ENCODE results near the gene TRIML2.
"Not testable (repeated sequence)": the region's sequence is repeated elsewhere in the genome, so short reads cannot be mapped to it uniquely, and the experiment has no call there.

The TRIML2 gene

DNA sequence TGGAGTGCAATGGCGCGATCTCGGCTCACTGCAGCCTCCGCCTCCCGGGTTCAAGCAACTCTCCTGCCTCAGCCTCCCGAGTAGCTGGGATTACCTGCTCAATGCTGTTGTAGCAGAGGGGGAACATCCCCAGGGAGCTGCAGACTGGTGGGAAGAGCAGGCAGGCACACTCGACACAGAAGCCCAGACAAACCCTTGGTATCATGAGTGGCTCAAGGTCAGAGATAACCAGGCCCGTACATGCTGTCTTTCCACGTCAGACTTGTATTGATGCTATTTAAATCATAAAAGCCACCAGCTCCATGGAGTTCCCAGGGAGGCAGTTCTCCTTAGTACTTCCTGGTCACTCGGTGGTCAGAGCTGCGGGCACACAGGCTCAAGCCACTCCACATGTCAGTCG lies 33.2 kb downstream of the TRIML2 start:
- ATAC-seq (replicated peaks) (no peak), DNase-seq (no peak)
- H3K9me3 Mint-ChIP-seq: peaks cover 0 to 3% of the 10 kb centered on the region in 2 donors
- H3K4me1 Mint-ChIP-seq (ENCODE audit: low read depth in 2 of 2): no peaks in the 10 kb centered on the region
- no peaks in the 10 kb centered on the region for H3K27me3 Mint-ChIP-seq
- H3K4me3 Mint-ChIP-seq: no peak overlapping the region
- peaks cover 3% of the 10 kb centered on the region for H3K36me3 Mint-ChIP-seq (ENCODE audit: insufficient read depth)
- no peak overlapping the region for H3K27ac Mint-ChIP-seq

DNA sequence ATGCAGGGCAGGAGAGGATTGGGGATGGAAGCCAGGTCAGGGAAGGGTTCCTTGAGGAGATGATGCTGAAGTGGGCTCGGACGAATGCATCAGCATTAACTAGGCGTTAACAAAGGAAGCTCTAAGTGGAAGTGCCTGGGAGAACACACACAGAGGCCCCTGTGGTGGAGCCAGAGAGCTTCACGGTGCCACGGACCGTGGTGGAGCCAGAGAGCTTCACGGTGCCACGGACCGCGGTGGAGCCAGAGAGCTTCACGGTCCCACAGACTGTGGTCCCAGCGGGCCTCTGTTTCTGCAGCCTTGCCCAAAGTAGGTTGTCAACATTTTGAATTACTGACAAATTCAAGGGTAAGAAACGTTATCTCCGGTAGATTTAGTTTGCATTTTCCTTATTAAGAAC lies 48.3 kb downstream of the TRIML2 start:
- no peaks in the 10 kb centered on the region for H3K36me3 Mint-ChIP-seq (ENCODE audit: insufficient read depth)
- peaks cover 2 to 7% of the 10 kb centered on the region in 2 donors for H3K9me3 Mint-ChIP-seq
- H3K27ac Mint-ChIP-seq: no peak overlapping the region
- no peak for ATAC-seq (replicated peaks)
- DNase-seq: no peak
- no peaks in the 10 kb centered on the region for H3K27me3 Mint-ChIP-seq
- H3K4me1 Mint-ChIP-seq (ENCODE audit: low read depth in 2 of 2): no peaks in the 10 kb centered on the region
- H3K4me3 Mint-ChIP-seq: no peak overlapping the region

DNA sequence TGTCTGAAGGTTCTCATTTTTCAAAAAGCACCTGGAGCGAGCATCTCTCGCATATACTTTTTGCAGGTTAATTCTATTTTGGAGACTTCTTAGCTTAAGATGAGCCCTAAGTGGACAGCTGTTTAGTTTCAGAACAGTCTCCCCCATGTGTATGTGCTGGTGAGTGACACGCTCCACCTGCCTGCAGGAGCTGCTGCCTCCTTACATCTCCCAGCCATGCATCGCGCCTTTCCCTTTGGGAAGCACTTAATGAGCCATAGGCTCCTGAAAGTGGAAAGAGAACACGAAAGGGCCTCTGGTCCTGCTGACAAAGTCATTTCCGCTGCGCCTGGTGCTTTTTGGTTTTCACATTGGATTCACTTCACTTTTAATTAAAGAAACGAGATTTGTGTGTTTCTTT lies 56.1 kb downstream of the TRIML2 start:
- Mint-ChIP-seq H3K4me1 (ENCODE audit: low read depth in 2 of 2) (no peaks in the 10 kb centered on the region), H3K4me3 (no peak overlapping the region), H3K9me3 (peaks cover 3 to 9% of the 10 kb centered on the region in 2 donors), H3K27me3 (no peaks in the 10 kb centered on the region), H3K36me3 (ENCODE audit: insufficient read depth) (no peaks in the 10 kb centered on the region), H3K27ac (no peak overlapping the region)
- ATAC-seq (replicated peaks): no peak
- no peak for DNase-seq

DNA sequence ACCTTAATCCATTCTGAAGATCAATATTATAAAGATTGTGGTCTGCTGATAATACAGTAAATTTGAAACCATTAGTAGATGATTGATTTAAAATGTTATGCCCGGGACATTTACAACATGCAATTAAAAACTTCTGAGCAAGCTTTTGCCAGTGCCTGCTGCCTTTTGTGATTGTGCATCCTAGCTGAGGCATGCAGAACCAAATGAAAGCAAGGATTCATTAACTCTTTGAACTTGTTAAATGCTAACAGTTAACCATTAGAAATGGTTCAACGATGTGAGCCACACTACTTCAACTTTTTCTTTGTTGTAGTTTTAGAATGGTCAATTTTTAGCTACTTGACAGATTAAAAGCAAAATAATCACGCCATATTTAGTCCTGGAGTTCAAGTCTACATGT lies 62.7 kb downstream of the TRIML2 start:
- peaks cover 0 to 2% of the 10 kb centered on the region in 2 donors for H3K9me3 Mint-ChIP-seq
- no peak overlapping the region for H3K27ac Mint-ChIP-seq
- no peak overlapping the region for H3K4me3 Mint-ChIP-seq
- H3K4me1 Mint-ChIP-seq (ENCODE audit: low read depth in 2 of 2): no peaks in the 10 kb centered on the region
- H3K36me3 Mint-ChIP-seq (ENCODE audit: insufficient read depth): peaks cover 4% of the 10 kb centered on the region
- H3K27me3 Mint-ChIP-seq: no peaks in the 10 kb centered on the region
- DNase-seq (no peak), ATAC-seq (replicated peaks) (no peak)

DNA sequence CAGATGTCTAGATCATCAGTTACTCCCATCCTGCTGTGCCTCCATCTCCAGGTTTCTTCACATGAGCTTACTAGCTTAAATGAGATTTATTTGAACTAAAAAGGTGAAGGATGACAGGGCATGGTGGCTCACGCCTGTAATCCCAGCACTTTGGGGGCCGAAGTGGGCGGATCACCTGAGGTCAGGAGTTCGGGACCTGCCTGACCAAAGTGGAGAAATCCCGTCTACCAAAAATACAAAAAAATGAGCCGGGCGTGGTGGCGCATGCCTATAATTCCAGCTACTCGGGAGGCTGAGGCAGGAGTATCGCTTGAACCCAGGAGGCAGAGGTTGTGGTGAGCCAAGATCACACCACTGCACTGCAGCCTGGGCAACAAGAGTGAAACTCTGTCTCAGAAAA lies 63.9 kb downstream of the TRIML2 start:
- DNase-seq; H3K4me3 Mint-ChIP-seq; H3K27ac Mint-ChIP-seq; H3K36me3 Mint-ChIP-seq (ENCODE audit: insufficient read depth); H3K4me1 Mint-ChIP-seq (ENCODE audit: low read depth in 2 of 2); H3K9me3 Mint-ChIP-seq; H3K27me3 Mint-ChIP-seq; ATAC-seq (replicated peaks): not testable (repeated sequence)

DNA sequence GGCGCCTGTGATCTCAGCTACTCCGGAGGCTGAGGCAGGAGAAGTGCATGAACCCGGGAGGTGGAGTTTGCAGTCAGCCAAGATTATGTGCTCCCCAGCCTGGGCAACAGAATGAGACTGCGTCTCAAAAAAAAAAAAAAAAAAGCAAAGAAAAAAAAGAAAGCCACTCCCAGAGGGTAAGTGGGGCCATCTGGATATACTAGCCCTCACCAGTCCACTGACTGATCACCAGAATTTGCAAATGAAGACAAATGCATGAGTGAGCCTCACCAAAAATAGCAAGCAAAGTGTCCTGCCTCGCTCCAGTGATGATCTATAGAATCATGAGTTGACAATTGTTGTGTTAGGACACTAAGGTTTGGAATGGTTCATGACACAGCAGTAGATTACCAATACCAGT lies 66.2 kb downstream of the TRIML2 start:
- Mint-ChIP-seq H3K9me3 (peaks cover 5 to 8% of the 10 kb centered on the region in 2 donors), H3K36me3 (ENCODE audit: insufficient read depth) (peaks cover 4% of the 10 kb centered on the region), H3K4me1 (ENCODE audit: low read depth in 2 of 2) (no peaks in the 10 kb centered on the region), H3K27ac (no peak overlapping the region), H3K27me3 (no peaks in the 10 kb centered on the region), H3K4me3 (no peak overlapping the region)
- ATAC-seq (replicated peaks) (no peak), DNase-seq (no peak)

DNA sequence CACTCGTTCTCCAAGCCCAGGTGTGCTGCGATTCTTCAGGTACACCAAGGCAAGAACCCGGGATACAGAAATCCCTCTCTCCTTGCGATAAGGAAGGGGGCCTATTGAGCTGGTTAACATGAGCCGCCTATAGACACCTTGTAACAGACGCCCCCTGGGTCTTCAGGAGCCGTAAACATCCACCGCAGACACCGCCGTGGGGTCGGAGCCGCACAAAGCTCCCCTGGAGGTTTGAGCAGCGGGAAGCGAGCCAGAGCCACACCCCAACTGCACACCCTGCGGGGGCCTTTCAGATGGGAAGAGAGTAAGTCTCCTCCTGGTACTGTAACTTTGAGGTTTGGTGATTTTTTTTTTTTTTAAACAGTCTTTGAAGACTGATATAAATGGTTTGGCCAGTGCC lies 67.2 kb downstream of the TRIML2 start:
- Mint-ChIP-seq H3K4me1 (ENCODE audit: low read depth in 2 of 2) (no peaks in the 10 kb centered on the region), H3K9me3 (peaks cover 5 to 8% of the 10 kb centered on the region in 2 donors), H3K27me3 (no peaks in the 10 kb centered on the region), H3K27ac (no peak overlapping the region), H3K4me3 (no peak overlapping the region), H3K36me3 (ENCODE audit: insufficient read depth) (no peaks in the 10 kb centered on the region)
- DNase-seq (no peak), ATAC-seq (replicated peaks) (no peak)

DNA sequence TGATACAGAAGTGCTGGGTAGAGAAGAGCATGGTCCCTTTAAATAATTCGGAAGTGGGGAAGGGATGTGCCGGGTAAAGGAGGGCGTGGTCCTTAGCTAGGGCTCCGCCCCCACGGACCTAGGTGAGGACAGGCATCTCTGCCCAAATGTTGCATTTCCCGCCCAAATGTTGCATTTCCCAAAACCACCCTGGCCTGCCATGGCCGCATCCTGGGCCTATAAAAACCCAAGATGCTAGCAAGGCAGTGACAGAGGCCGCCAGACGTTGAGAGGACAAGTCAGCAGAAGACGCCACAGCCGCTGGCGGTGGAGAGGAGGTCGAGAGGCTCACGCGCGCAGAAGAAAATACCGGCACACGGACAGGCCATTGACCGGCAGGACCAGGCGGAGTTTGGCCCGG lies 67.7 kb downstream of the TRIML2 start:
- H3K9me3 Mint-ChIP-seq: peaks cover 4 to 8% of the 10 kb centered on the region in 2 donors
- H3K4me1 Mint-ChIP-seq (ENCODE audit: low read depth in 2 of 2): no peaks in the 10 kb centered on the region
- no peak overlapping the region for H3K4me3 Mint-ChIP-seq
- no peak for DNase-seq
- no peaks in the 10 kb centered on the region for H3K27me3 Mint-ChIP-seq
- no peak overlapping the region for H3K27ac Mint-ChIP-seq
- ATAC-seq (replicated peaks): no peak
- H3K36me3 Mint-ChIP-seq (ENCODE audit: insufficient read depth): no peaks in the 10 kb centered on the region
